22Rv1 (cell line): Measurements from ENCODE around the gene GASK1A.

ENCODE experiments used
- ZFX ChIP-seq: fragments of 450-650 bp; IDR thresholded peaks from 2 replicates; pipeline ENCODE4 v1.6.1; 2017; ENCODE audit warnings: antibody characterized with exemption, borderline replicate concordance
- TF ChIP-seq, protein P1 (sequence below): fragments of 450-650 bp; IDR thresholded peaks from 2 replicates; pipeline ENCODE4 v1.5.1; 2017; ENCODE audit warnings: mild to moderate bottlenecking

GRCh38 chr3:43079536-43080332 is 100.6 kb downstream of the GASK1A start:
- TF ChIP-seq, protein P1, sequence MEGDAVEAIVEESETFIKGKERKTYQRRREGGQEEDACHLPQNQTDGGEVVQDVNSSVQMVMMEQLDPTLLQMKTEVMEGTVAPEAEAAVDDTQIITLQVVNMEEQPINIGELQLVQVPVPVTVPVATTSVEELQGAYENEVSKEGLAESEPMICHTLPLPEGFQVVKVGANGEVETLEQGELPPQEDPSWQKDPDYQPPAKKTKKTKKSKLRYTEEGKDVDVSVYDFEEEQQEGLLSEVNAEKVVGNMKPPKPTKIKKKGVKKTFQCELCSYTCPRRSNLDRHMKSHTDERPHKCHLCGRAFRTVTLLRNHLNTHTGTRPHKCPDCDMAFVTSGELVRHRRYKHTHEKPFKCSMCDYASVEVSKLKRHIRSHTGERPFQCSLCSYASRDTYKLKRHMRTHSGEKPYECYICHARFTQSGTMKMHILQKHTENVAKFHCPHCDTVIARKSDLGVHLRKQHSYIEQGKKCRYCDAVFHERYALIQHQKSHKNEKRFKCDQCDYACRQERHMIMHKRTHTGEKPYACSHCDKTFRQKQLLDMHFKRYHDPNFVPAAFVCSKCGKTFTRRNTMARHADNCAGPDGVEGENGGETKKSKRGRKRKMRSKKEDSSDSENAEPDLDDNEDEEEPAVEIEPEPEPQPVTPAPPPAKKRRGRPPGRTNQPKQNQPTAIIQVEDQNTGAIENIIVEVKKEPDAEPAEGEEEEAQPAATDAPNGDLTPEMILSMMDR = no peak
- no peak for TF ChIP-seq ZFX
